ENCODE measurements around the gene PTPN20.

DNA sequence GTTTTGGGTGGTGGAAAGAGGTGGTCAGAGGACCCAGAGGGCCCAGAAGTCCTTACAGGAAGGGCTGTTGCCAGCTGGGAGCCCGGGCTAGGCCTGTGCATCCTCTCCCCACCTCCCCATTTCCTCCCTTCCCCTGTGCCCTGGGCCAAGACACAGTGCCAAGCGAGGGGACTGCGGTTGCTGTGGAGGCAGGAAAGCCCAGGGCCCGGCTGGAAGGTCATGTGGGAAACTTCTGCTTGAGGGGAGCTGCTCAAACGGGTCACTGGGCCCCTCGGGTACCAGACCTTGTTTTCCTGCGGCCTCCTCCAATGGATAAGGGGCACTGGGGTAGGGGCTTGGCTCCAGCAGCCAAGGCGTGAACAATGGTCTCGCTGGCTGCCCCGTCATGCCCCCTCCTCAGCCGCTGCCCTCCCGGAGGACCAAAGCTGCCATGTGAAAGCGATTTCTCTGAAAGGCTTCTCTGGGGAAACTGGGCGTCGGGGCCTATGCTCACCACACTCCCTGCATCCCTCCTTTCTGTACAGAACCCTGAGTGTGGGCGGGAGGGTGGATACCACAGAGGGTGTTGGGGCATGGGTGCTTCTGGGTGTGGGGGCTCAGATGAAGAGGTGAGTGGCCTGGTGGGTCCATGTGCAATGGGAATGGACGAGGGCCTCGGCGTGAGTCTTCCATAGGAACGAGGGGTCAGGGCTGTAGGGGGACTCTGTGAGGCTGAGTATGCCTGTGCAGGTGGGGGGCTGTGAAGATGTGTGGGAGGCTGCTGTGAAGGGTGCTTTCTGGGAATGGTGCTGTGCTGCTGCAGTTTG is 135.3 kb downstream of the PTPN20 start:
- TF ChIP-seq, protein P1, sequence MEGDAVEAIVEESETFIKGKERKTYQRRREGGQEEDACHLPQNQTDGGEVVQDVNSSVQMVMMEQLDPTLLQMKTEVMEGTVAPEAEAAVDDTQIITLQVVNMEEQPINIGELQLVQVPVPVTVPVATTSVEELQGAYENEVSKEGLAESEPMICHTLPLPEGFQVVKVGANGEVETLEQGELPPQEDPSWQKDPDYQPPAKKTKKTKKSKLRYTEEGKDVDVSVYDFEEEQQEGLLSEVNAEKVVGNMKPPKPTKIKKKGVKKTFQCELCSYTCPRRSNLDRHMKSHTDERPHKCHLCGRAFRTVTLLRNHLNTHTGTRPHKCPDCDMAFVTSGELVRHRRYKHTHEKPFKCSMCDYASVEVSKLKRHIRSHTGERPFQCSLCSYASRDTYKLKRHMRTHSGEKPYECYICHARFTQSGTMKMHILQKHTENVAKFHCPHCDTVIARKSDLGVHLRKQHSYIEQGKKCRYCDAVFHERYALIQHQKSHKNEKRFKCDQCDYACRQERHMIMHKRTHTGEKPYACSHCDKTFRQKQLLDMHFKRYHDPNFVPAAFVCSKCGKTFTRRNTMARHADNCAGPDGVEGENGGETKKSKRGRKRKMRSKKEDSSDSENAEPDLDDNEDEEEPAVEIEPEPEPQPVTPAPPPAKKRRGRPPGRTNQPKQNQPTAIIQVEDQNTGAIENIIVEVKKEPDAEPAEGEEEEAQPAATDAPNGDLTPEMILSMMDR (IDR thresholded peaks at IDR 0.05) = no peak
- TF ChIP-seq POLR2A (IDR thresholded peaks at IDR 0.05) = no peak

All from right lobe of liver (tissue), 4 donors.